Activated naive CD4-positive, alpha-beta T cell treated with anti-CD3 and anti-CD28 coated beads for 36 hours (primary cell): ENCODE data around the gene GPC6. TPM values are rescaled to one million over a fixed set of nuclear protein-coding genes. Genes with fewer than 3 reads are reported as not detected.

Experiments used
- CTCF ChIA-PET: fragments of 350-600 bp; sonication (Branson Sonifier 250); formaldehyde crosslinking; loops from one replicate; lab custom pipeline; 2021; ENCODE audit warnings: antibody characterized with exemption; lab: Charles Lee
- DNase-seq: peaks from one replicate; pipeline ENCODE4 v3.0.0-alpha.2; 2020
- H3K27ac Mint-ChIP-seq: one replicate; pipeline ENCODE4 v1.8.0; 2021; ENCODE audit warnings: mild to moderate bottlenecking, mixed read lengths
- H3K27me3 Mint-ChIP-seq: one replicate; pipeline ENCODE4 v1.8.0; 2021; ENCODE audit warnings: low read depth, mixed read lengths
- H3K36me3 Mint-ChIP-seq: one replicate; pipeline ENCODE4 v1.8.0; 2021; ENCODE audit warnings: low read depth, mixed read lengths
- H3K4me1 Mint-ChIP-seq: one replicate; pipeline ENCODE4 v1.8.0; 2021; ENCODE audit warnings: low read depth, mixed read lengths
- H3K4me3 Mint-ChIP-seq: one replicate; pipeline ENCODE4 v1.8.0; 2021; ENCODE audit warnings: mild to moderate bottlenecking, moderate library complexity, mixed read lengths
- H3K9me3 Mint-ChIP-seq: one replicate; pipeline ENCODE4 v1.8.0; 2021; ENCODE audit warnings: mixed read lengths
- intact Hi-C: fragments of 100-400 bp; cut with micrococcal nuclease; formaldehyde crosslinking; loops from one replicate; pipeline ENCODE4 v1.15.1; 2023
- total RNA-seq, 2 experiments: library from RNA; stranded (reverse); gene quantifications; one replicate each; pipeline ENCODE4 v1.2.3, GENCODE V29; 2021

The GPC6 gene
- total RNA-seq, 2 experiments from 2014 or later: not detected

GRCh38 chr13:94168783-94169453 lies 942.3 kb downstream of the GPC6 start:
- H3K4me1 Mint-ChIP-seq: no peaks in the 10 kb centered on the region

GRCh38 chr13:94169454-94170144 lies 943.0 kb downstream of the GPC6 start:
- Mint-ChIP-seq H3K9me3 (no peaks in the 10 kb centered on the region), H3K27me3 (peaks cover 4% of the 10 kb centered on the region), H3K4me3 (no peak overlapping the region), H3K36me3 (no peaks in the 10 kb centered on the region), H3K27ac (no peak overlapping the region), H3K4me1 (no peaks in the 10 kb centered on the region)
- intact Hi-C loops: no loop called here
- DNase-seq: no peak
- CTCF ChIA-PET: interaction anchor here (0.5 kb wide), 1 partner anchor 1024 kb away, joined by 3 read pairs; no protein-coding TSS in a partner anchor

More at GRCh38 chr13:94168783-94169453, 942.3 kb downstream of the GPC6 start:
- CTCF ChIA-PET: interaction anchor here (0.5 kb wide), 1 partner anchor 1023 kb away, joined by 3 read pairs; no protein-coding TSS in a partner anchor
- DNase-seq: no peak
- Mint-ChIP-seq H3K27ac (no peak overlapping the region), H3K9me3 (no peaks in the 10 kb centered on the region), H3K36me3 (no peaks in the 10 kb centered on the region), H3K27me3 (peaks cover 4% of the 10 kb centered on the region), H3K4me3 (no peak overlapping the region)
- intact Hi-C loops: no loop called here

- Mint-ChIP-seq H3K27me3 (peaks cover 4% of the 10 kb centered on the region), H3K9me3 (no peaks in the 10 kb centered on the region), H3K36me3 (no peaks in the 10 kb centered on the region), H3K4me3 (no peak overlapping the region), H3K27ac (no peak overlapping the region), H3K4me1 (no peaks in the 10 kb centered on the region)
- no peak for DNase-seq
- CTCF ChIA-PET: no interaction called here
- intact Hi-C loops: no loop called here
These were observed 943.6 kb downstream of the GPC6 start for GRCh38 chr13:94170145-94170571.

- peaks cover 2% of the 10 kb centered on the region for H3K27me3 Mint-ChIP-seq
- intact Hi-C loops: no loop called here
- no peaks in the 10 kb centered on the region for H3K4me1 Mint-ChIP-seq
- CTCF ChIA-PET: interaction anchor here (0.6 to 1.0 kb wide), 2 partner anchors 150 to 191 kb away, joined by 3 read pairs; no protein-coding TSS in a partner anchor
- H3K36me3 Mint-ChIP-seq: no peaks in the 10 kb centered on the region
- no peak for DNase-seq
- H3K9me3 Mint-ChIP-seq: no peaks in the 10 kb centered on the region
- H3K27ac Mint-ChIP-seq: no peak overlapping the region
- no peak overlapping the region for H3K4me3 Mint-ChIP-seq
These were observed 945.8 kb downstream of the GPC6 start for GRCh38 chr13:94172416-94172815.

- Mint-ChIP-seq H3K36me3 (no peaks in the 10 kb centered on the region), H3K27me3 (peaks cover 2% of the 10 kb centered on the region), H3K4me3 (no peak overlapping the region), H3K4me1 (peaks cover under 1% of the 10 kb centered on the region), H3K27ac (no peak overlapping the region), H3K9me3 (no peaks in the 10 kb centered on the region)
- intact Hi-C loops: no loop called here
- CTCF ChIA-PET: no interaction called here
- DNase-seq: no peak
These were observed 946.8 kb downstream of the GPC6 start for GRCh38 chr13:94173312-94173854.

GRCh38 chr13:94174009-94174408 lies 947.4 kb downstream of the GPC6 start:
- Mint-ChIP-seq H3K4me1 (peaks cover 7% of the 10 kb centered on the region), H3K36me3 (no peaks in the 10 kb centered on the region), H3K27me3 (peaks cover 2% of the 10 kb centered on the region), H3K4me3 (no peak overlapping the region), H3K27ac (no peak overlapping the region), H3K9me3 (no peaks in the 10 kb centered on the region)
- intact Hi-C loops: no loop called here
- no peak for DNase-seq
- CTCF ChIA-PET: no interaction called here

- CTCF ChIA-PET: no interaction called here
- intact Hi-C loops: no loop called here
- H3K36me3 Mint-ChIP-seq: no peaks in the 10 kb centered on the region
- H3K27ac Mint-ChIP-seq: no peak overlapping the region
- no peaks in the 10 kb centered on the region for H3K9me3 Mint-ChIP-seq
- DNase-seq: no peak
- H3K4me3 Mint-ChIP-seq: no peak overlapping the region
- peaks cover 11% of the 10 kb centered on the region for H3K4me1 Mint-ChIP-seq
- H3K27me3 Mint-ChIP-seq: peaks cover 2% of the 10 kb centered on the region
These were observed 948.5 kb downstream of the GPC6 start for GRCh38 chr13:94175076-94175475.

GRCh38 chr13:94176561-94176960 lies 950.0 kb downstream of the GPC6 start:
- no peaks in the 10 kb centered on the region for H3K36me3 Mint-ChIP-seq
- H3K9me3 Mint-ChIP-seq: no peaks in the 10 kb centered on the region
- no peak overlapping the region for H3K27ac Mint-ChIP-seq
- intact Hi-C loops: no loop called here
- H3K27me3 Mint-ChIP-seq: no peaks in the 10 kb centered on the region
- peaks cover 11% of the 10 kb centered on the region for H3K4me1 Mint-ChIP-seq
- H3K4me3 Mint-ChIP-seq: no peak overlapping the region
- DNase-seq: no peak
- CTCF ChIA-PET: interaction anchor here (0.6 kb wide), 1 partner anchor 11 kb away, joined by 3 read pairs; no protein-coding TSS in a partner anchor

- DNase-seq: no peak
- CTCF ChIA-PET: no interaction called here
- no peaks in the 10 kb centered on the region for H3K27me3 Mint-ChIP-seq
These were observed 950.4 kb downstream of the GPC6 start for GRCh38 chr13:94177041-94177440.

GRCh38 chr13:94178625-94179244 lies 952.1 kb downstream of the GPC6 start:
- peaks cover 11% of the 10 kb centered on the region for H3K4me1 Mint-ChIP-seq
- intact Hi-C loops: no loop called here
- CTCF ChIA-PET: no interaction called here
- no peak overlapping the region for H3K4me3 Mint-ChIP-seq
- H3K27ac Mint-ChIP-seq: no peak overlapping the region
- no peaks in the 10 kb centered on the region for H3K9me3 Mint-ChIP-seq
- no peaks in the 10 kb centered on the region for H3K36me3 Mint-ChIP-seq
- no peaks in the 10 kb centered on the region for H3K27me3 Mint-ChIP-seq
- DNase-seq: no peak

More at GRCh38 chr13:94177041-94177440, 950.4 kb downstream of the GPC6 start:
- peaks cover 11% of the 10 kb centered on the region for H3K4me1 Mint-ChIP-seq
- H3K36me3 Mint-ChIP-seq: no peaks in the 10 kb centered on the region
- intact Hi-C loops: no loop called here
- no peak overlapping the region for H3K4me3 Mint-ChIP-seq
- H3K9me3 Mint-ChIP-seq: no peaks in the 10 kb centered on the region
- H3K27ac Mint-ChIP-seq: no peak overlapping the region

GRCh38 chr13:94181461-94182107 lies 955.0 kb downstream of the GPC6 start:
- CTCF ChIA-PET: interaction anchor here (0.7 kb wide), 1 partner anchor 17 kb away, joined by 3 read pairs; no protein-coding TSS in a partner anchor
- H3K4me1 Mint-ChIP-seq: peaks cover 11% of the 10 kb centered on the region
- H3K36me3 Mint-ChIP-seq: no peaks in the 10 kb centered on the region
- H3K4me3 Mint-ChIP-seq: no peak overlapping the region
- DNase-seq: no peak
- no peaks in the 10 kb centered on the region for H3K9me3 Mint-ChIP-seq
- no peak overlapping the region for H3K27ac Mint-ChIP-seq
- no peaks in the 10 kb centered on the region for H3K27me3 Mint-ChIP-seq
- intact Hi-C loops: no loop called here
